WTC11 (cell line): ENCODE measurements around the gene DOCK8. TPM values are rescaled to one million over a fixed set of nuclear protein-coding genes. Genes with fewer than 3 reads are reported as not detected.

Experiments
- ATAC-seq: fragments of 200-7000 bp; cut with Tn5 transposase; 2 replicates; pipeline ENCODE4 v1.10.0; 2021; ENCODE audit warnings: mild to moderate bottlenecking, moderate library complexity
- CTCF ChIA-PET: fragments of 300-600 bp; sonication (Branson Sonifier 250); formaldehyde crosslinking; loops from one replicate; lab custom pipeline; 2021; ENCODE audit warnings: antibody characterized with exemption; lab: Charles Lee
- POLR2A ChIA-PET: fragments of 350-600 bp; sonication (Branson Sonifier 250); formaldehyde crosslinking; loops from one replicate; lab custom pipeline; 2021; ENCODE audit warnings: antibody characterized with exemption; lab: Charles Lee
- DNase-seq: peaks from one replicate; pipeline ENCODE4 v3.0.0; 2021; ENCODE audit warnings: low spot score
- H3K27ac Mint-ChIP-seq: 2 replicates; pipeline ENCODE4 v1.8.0; 2021; ENCODE audit warnings: mixed read lengths
- H3K27me3 Mint-ChIP-seq: 2 replicates; pipeline ENCODE4 v1.8.0; 2021; ENCODE audit warnings: low read depth, mild to moderate bottlenecking, moderate library complexity, mixed read lengths
- H3K36me3 Mint-ChIP-seq: 2 replicates; pipeline ENCODE4 v1.8.0; 2021; ENCODE audit warnings: mixed read lengths
- H3K4me1 Mint-ChIP-seq: 2 replicates; pipeline ENCODE4 v1.8.0; 2022; ENCODE audit warnings: mixed read lengths
- H3K4me3 Mint-ChIP-seq: 2 replicates; pipeline ENCODE4 v1.8.0; 2021; ENCODE audit warnings: mild to moderate bottlenecking, moderate library complexity, mixed read lengths
- H3K9me3 Mint-ChIP-seq: 2 replicates; pipeline ENCODE4 v1.8.0; 2021; ENCODE audit warnings: mixed read lengths
- CBFB ChIP-seq: sonication (generic); formaldehyde crosslinking; IDR thresholded peaks from 2 replicates; pipeline ENCODE4 v1.8.1; 2022; ENCODE audit warnings: mild to moderate bottlenecking, low read depth, missing genetic modification reagents
- CREM ChIP-seq: sonication (generic); formaldehyde crosslinking; IDR thresholded peaks from 2 replicates; pipeline ENCODE4 v1.8.1; 2022; ENCODE audit warnings: mild to moderate bottlenecking, missing genetic modification reagents, moderate library complexity
- FOXP1 ChIP-seq: sonication (generic); formaldehyde crosslinking; IDR thresholded peaks from 2 replicates; pipeline ENCODE4 v1.8.0; 2022; ENCODE audit warnings: missing genetic modification reagents, mild to moderate bottlenecking, moderate library complexity, borderline replicate concordance
- HMGA2 ChIP-seq: fragments of 250-450 bp; sonication (Bioruptor Pico); IDR thresholded peaks from 2 replicates; pipeline ENCODE4 v1.4.0; 2021; ENCODE audit warnings: mild to moderate bottlenecking, moderate library complexity
- IRF2 ChIP-seq: sonication (generic); formaldehyde crosslinking; IDR thresholded peaks from 2 replicates; pipeline ENCODE4 v1.8.0; 2022; ENCODE audit warnings: low read depth, missing genetic modification reagents, borderline replicate concordance
- KAT7 ChIP-seq: sonication (generic); formaldehyde crosslinking; IDR thresholded peaks from 2 replicates; pipeline ENCODE4 v1.8.1; 2023; ENCODE audit warnings: missing genetic modification reagents, mild to moderate bottlenecking, borderline replicate concordance
- NR3C1 ChIP-seq: sonication (generic); formaldehyde crosslinking; conservative IDR thresholded peaks from 2 replicates; pipeline ENCODE4 v1.8.1; 2023; ENCODE audit warnings: low read depth, mild to moderate bottlenecking, missing genetic modification reagents
- SP1 ChIP-seq: sonication (generic); formaldehyde crosslinking; conservative IDR thresholded peaks from 2 replicates; pipeline ENCODE4 v1.8.1; 2022; ENCODE audit warnings: missing genetic modification reagents
- TEAD1 ChIP-seq: sonication (generic); formaldehyde crosslinking; IDR thresholded peaks from 2 replicates; pipeline ENCODE4 v1.8.0; 2022; ENCODE audit warnings: mild to moderate bottlenecking, missing genetic modification reagents
- ZNF121 ChIP-seq: sonication (generic); formaldehyde crosslinking; IDR thresholded peaks from 2 replicates; pipeline ENCODE4 v1.8.0; 2023; ENCODE audit warnings: missing genetic modification reagents
- ZNF263 ChIP-seq: sonication (generic); formaldehyde crosslinking; IDR thresholded peaks from 2 replicates; pipeline ENCODE4 v1.8.1; 2022; ENCODE audit warnings: low read depth, mild to moderate bottlenecking, moderate library complexity, missing genetic modification reagents
- ZNF423 ChIP-seq: fragments of 250-450 bp; sonication (Bioruptor Pico); IDR thresholded peaks from 2 replicates; pipeline ENCODE4 v2.1.2; 2022; ENCODE audit warnings: mild to moderate bottlenecking, moderate library complexity
- total RNA-seq: library from RNA; stranded (reverse); gene quantifications from 3 replicates; pipeline ENCODE4 v1.2.3, GENCODE V29; 2021
- TF ChIP-seq, protein P1 (sequence below): sonication (generic); formaldehyde crosslinking; IDR thresholded peaks from 2 replicates; pipeline ENCODE4 v1.8.0; 2022; ENCODE audit warnings: mild to moderate bottlenecking, missing genetic modification reagents
- TF ChIP-seq, protein P2 (sequence below): sonication (generic); formaldehyde crosslinking; IDR thresholded peaks from 2 replicates; pipeline ENCODE4 v1.8.0; 2022; ENCODE audit warnings: mild to moderate bottlenecking, missing genetic modification reagents
- TF ChIP-seq, protein P3 (sequence below): sonication (generic); formaldehyde crosslinking; IDR thresholded peaks from 2 replicates; pipeline ENCODE4 v1.8.0; 2022; ENCODE audit warnings: missing genetic modification reagents
- TF ChIP-seq, protein P4 (sequence below): sonication (generic); formaldehyde crosslinking; conservative IDR thresholded peaks from 2 replicates; pipeline ENCODE4 v1.8.1; 2022; ENCODE audit warnings: mild to moderate bottlenecking, missing genetic modification reagents
- TF ChIP-seq, protein P5 (sequence below): sonication (generic); formaldehyde crosslinking; IDR thresholded peaks from 2 replicates; pipeline ENCODE4 v1.8.0; 2023; ENCODE audit warnings: missing genetic modification reagents
- TF ChIP-seq, protein P6 (sequence below): sonication (generic); formaldehyde crosslinking; IDR thresholded peaks from 2 replicates; pipeline ENCODE4 v1.8.1; 2023; ENCODE audit warnings: mild to moderate bottlenecking, moderate library complexity, missing genetic modification reagents

The DOCK8 gene
- total RNA-seq, 1 experiment from 2014 or later = 3.2 TPM

DNA sequence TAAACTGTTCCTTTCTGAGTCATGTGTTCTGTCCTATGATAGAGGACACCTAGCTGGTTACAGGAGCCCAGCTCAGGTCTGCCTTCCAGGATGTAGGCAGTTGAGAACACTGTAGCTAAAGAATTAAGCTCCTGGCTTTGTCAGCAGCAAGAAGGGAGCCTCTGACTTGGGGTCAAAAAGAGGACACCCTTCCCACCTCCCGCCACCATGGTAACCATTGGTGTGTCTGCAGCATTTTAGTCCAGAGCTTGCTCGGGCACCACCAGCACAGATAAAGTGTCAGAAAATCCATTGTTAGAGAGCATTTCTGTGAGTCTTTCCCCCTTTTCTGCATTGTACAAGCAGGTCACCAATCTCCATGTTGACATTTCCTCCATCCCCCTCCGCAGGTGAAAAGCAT lies 181.7 kb downstream of the DOCK8 start:
- DNase-seq = no peak
- H3K9me3 Mint-ChIP-seq = peaks cover 4% of the 10 kb centered on the region
- CTCF ChIA-PET = no interaction called here
- no peak overlapping the region for H3K4me3 Mint-ChIP-seq
- H3K27ac Mint-ChIP-seq = no peak overlapping the region
- H3K4me1 Mint-ChIP-seq = no peaks in the 10 kb centered on the region
- no peaks in the 10 kb centered on the region for H3K27me3 Mint-ChIP-seq
- no peak for ATAC-seq
- H3K36me3 Mint-ChIP-seq = peaks cover 6% of the 10 kb centered on the region; the same call in 1 of the 2 replicates
- POLR2A ChIA-PET = no interaction called here
- TF ChIP-seq ZNF263 (CRISPR knock-in tag) = no peak
- TF ChIP-seq NR3C1 (CRISPR knock-in tag) = no peak
- no peak for TF ChIP-seq ZNF423 (CRISPR knock-in tag)
- TF ChIP-seq, protein P1, sequence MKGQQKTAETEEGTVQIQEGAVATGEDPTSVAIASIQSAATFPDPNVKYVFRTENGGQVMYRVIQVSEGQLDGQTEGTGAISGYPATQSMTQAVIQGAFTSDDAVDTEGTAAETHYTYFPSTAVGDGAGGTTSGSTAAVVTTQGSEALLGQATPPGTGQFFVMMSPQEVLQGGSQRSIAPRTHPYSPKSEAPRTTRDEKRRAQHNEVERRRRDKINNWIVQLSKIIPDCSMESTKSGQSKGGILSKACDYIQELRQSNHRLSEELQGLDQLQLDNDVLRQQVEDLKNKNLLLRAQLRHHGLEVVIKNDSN (CRISPR knock-in tag) = no peak
- TF ChIP-seq, protein P2, sequence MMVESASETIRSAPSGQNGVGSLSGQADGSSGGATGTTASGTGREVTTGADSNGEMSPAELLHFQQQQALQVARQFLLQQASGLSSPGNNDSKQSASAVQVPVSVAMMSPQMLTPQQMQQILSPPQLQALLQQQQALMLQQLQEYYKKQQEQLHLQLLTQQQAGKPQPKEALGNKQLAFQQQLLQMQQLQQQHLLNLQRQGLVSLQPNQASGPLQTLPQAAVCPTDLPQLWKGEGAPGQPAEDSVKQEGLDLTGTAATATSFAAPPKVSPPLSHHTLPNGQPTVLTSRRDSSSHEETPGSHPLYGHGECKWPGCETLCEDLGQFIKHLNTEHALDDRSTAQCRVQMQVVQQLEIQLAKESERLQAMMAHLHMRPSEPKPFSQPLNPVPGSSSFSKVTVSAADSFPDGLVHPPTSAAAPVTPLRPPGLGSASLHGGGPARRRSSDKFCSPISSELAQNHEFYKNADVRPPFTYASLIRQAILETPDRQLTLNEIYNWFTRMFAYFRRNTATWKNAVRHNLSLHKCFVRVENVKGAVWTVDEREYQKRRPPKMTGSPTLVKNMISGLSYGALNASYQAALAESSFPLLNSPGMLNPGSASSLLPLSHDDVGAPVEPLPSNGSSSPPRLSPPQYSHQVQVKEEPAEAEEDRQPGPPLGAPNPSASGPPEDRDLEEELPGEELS = no peak
- TF ChIP-seq, protein P3, sequence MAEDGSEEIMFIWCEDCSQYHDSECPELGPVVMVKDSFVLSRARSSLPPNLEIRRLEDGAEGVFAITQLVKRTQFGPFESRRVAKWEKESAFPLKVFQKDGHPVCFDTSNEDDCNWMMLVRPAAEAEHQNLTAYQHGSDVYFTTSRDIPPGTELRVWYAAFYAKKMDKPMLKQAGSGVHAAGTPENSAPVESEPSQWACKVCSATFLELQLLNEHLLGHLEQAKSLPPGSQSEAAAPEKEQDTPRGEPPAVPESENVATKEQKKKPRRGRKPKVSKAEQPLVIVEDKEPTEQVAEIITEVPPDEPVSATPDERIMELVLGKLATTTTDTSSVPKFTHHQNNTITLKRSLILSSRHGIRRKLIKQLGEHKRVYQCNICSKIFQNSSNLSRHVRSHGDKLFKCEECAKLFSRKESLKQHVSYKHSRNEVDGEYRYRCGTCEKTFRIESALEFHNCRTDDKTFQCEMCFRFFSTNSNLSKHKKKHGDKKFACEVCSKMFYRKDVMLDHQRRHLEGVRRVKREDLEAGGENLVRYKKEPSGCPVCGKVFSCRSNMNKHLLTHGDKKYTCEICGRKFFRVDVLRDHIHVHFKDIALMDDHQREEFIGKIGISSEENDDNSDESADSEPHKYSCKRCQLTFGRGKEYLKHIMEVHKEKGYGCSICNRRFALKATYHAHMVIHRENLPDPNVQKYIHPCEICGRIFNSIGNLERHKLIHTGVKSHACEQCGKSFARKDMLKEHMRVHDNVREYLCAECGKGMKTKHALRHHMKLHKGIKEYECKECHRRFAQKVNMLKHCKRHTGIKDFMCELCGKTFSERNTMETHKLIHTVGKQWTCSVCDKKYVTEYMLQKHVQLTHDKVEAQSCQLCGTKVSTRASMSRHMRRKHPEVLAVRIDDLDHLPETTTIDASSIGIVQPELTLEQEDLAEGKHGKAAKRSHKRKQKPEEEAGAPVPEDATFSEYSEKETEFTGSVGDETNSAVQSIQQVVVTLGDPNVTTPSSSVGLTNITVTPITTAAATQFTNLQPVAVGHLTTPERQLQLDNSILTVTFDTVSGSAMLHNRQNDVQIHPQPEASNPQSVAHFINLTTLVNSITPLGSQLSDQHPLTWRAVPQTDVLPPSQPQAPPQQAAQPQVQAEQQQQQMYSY = no peak
- no peak for TF ChIP-seq HMGA2
- no peak for TF ChIP-seq SP1 (CRISPR knock-in tag)
- TF ChIP-seq ZNF121 = no peak
- TF ChIP-seq TEAD1 (CRISPR knock-in tag) = no peak
- TF ChIP-seq, all 79 proteins: peak for 0

DNA sequence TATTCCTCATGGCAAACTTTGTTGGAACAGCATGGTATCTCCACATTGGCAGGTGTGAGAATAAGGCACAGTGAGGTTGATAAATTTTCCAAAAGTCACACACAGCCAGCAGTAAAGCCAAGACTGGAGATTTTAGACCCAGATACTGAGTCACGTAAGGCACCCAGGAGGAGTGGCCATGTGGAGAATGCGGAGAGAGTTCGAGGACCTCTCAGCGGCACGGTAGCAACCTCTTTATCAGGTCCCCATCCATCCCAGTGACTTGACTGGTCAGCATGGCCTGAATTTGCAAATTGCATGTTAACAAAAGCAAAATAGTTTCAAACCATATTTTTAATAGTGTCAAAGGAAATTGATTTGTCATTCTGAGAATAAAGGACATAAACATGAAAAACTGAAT lies 183.4 kb downstream of the DOCK8 start:
- no peaks in the 10 kb centered on the region for H3K27me3 Mint-ChIP-seq
- peaks cover 6% of the 10 kb centered on the region; the same call in 1 of the 2 replicates for H3K36me3 Mint-ChIP-seq
- no peaks in the 10 kb centered on the region for H3K4me1 Mint-ChIP-seq
- TF ChIP-seq, protein P4, sequence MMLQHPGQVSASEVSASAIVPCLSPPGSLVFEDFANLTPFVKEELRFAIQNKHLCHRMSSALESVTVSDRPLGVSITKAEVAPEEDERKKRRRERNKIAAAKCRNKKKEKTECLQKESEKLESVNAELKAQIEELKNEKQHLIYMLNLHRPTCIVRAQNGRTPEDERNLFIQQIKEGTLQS (CRISPR knock-in tag) = no peak
- no peak for TF ChIP-seq IRF2 (CRISPR knock-in tag)
- TF ChIP-seq CBFB (CRISPR knock-in tag) = no peak
- TF ChIP-seq KAT7 = no peak
- TF ChIP-seq, protein P5, sequence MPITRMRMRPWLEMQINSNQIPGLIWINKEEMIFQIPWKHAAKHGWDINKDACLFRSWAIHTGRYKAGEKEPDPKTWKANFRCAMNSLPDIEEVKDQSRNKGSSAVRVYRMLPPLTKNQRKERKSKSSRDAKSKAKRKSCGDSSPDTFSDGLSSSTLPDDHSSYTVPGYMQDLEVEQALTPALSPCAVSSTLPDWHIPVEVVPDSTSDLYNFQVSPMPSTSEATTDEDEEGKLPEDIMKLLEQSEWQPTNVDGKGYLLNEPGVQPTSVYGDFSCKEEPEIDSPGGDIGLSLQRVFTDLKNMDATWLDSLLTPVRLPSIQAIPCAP = no peak
- TF ChIP-seq CREM (CRISPR knock-in tag) = no peak
- no peak for TF ChIP-seq FOXP1 (CRISPR knock-in tag)
- TF ChIP-seq, protein P6, sequence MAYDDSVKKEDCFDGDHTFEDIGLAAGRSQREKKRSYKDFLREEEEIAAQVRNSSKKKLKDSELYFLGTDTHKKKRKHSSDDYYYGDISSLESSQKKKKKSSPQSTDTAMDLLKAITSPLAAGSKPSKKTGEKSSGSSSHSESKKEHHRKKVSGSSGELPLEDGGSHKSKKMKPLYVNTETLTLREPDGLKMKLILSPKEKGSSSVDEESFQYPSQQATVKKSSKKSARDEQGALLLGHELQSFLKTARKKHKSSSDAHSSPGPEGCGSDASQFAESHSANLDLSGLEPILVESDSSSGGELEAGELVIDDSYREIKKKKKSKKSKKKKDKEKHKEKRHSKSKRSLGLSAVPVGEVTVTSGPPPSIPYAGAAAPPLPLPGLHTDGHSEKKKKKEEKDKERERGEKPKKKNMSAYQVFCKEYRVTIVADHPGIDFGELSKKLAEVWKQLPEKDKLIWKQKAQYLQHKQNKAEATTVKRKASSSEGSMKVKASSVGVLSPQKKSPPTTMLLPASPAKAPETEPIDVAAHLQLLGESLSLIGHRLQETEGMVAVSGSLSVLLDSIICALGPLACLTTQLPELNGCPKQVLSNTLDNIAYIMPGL (CRISPR knock-in tag) = no peak
- H3K9me3 Mint-ChIP-seq = peaks cover 4% of the 10 kb centered on the region
- H3K27ac Mint-ChIP-seq = no peak overlapping the region
- CTCF ChIA-PET = no interaction called here
- DNase-seq (no peak), ATAC-seq (no peak)
- POLR2A ChIA-PET = no interaction called here
- H3K4me3 Mint-ChIP-seq = no peak overlapping the region
